Suppressor macrophage treated with lipopolysaccharide for 1 hour (primary cell): ENCODE measurements around the gene CREB3L4.
"Not testable (repeated sequence)": the region's sequence is repeated elsewhere in the genome, so short reads cannot be mapped to it uniquely, and the experiment has no call there.

Source experiments
- DNase-seq, 3 donors: peaks; one replicate each; pipeline ENCODE4 v3.0.0-alpha.2; 2020 to 2022

Gene CREB3L4

DNA sequence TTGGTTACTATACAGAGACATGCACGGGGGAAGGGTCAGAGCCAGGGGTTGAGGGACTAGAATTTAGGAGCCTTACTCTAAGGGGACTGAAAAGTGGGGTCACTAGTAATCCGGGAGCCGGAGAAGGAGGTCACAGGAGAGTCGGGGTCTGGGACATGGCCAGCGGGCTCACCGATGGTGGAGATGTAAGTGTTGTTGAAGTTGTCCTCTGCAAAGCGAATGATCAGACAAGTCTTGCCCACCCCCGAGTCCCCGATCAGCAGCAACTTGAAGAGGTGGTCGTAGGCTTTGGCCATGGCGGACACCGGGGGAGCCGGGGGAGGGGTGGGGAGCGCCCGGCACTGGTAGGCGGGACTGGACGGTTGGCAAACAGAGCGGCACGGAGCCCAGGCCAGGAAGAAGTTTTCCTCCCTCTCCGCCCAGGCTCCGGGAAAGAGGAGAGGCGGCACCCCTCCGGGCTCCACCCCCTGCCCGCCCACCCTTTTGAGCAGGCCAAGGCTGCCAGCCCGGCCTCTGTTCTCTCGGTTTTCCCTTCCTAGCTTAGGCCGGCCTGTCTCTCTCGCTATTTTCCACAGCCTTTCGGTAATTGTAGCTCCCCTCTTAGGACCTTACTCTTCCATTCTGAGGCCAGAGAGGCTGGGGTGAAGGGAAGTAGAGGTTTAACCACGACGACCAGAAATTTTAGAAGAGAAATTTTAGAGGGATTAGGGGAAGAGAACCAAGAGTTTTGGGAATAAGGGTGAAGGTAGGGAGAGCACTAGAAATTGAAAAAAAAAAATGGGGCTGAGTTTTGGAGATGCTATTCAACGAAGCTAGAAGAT, 18.4 kb downstream of the CREB3L4 start, which contains the start of gene RAB13:
TSS of gene RAB13 (minus strand) at position 399 of the 821 bp plus-strand sequence. CDS start at position 296, 103 bp downstream.
- peak; percentile 86 to 93 (median 88) for DNase-seq

DNA sequence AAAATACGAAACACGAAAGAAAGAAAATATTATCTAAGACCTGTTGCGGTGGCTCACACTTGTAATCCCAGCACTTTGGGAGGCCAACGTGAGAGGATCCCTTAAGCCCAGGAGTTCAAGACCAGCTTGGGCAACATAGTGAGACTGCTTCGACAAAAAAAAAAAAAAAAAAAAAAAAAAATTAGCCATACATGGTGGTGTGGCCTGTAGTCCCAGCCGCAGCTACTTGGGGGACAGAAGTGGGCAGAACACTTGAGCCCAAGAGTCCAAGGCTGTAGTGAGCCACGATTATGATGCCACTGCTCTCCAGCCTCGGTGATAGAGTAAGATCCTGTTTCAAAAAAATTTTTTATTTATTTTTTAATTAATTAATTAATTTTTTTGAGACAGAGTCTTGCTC, 19.9 kb downstream of the CREB3L4 start:
- no peak for DNase-seq

DNA sequence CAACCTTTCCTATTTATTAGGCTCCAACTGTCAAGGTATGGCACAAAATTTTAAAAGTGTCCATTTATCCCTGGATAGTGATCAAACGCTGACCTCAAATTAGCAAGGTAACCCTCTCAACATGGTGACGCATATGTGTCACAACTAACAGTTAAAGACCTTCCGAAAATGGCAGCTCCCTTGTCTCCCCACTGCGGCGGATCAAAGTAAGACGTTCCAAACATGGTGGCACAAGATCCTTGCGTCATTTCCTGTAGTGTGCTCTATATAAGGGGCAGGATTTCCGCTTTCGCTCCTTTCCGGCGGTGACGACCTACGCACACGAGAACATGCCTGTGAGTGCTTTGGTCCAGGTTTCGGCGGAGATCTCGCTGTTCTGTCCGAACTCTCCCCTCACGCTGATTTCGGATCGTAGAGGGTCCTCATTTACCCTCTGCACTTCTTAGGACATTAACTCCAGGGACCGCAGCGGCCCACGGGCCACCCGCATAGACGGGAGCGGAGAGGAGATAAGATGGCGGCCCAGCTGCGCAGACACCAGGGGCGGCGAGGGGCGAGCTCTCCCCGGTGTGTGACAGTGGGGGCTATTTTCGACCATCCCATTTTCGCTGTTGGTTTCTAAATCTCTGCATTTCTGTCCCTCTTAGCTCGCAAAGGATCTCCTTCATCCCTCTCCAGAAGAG, 22.9 kb downstream of the CREB3L4 start, which contains the start of gene RPS27:
TSS of gene RPS27 (plus strand) at position 295 of the 683 bp plus-strand sequence. CDS start at position 330, 35 bp downstream.
- DNase-seq: peak; percentile 95 to 99 (median 99)

DNA sequence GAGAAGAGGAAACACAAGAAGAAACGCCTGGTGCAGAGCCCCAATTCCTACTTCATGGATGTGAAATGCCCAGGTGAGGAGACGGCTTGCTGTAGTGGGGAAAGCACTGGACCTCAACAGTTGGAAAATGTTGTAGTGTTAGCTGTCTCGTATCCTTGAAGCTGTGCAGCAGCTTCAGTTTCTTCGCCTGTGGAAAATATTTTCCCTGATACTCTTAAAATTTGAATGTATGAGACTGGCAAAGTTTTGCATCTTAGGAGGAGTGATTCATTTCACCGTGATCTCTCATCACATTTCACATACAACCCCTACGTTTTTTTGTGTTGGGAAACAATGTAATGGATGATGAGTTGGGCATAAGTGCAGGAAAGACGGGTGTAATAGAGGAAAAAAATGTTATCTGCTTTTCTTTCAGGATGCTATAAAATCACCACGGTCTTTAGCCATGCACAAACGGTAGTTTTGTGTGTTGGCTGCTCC, 23.5 kb downstream of the CREB3L4 start:
- peak in 2 of 3 donors; percentile 44 to 67 for DNase-seq

DNA sequence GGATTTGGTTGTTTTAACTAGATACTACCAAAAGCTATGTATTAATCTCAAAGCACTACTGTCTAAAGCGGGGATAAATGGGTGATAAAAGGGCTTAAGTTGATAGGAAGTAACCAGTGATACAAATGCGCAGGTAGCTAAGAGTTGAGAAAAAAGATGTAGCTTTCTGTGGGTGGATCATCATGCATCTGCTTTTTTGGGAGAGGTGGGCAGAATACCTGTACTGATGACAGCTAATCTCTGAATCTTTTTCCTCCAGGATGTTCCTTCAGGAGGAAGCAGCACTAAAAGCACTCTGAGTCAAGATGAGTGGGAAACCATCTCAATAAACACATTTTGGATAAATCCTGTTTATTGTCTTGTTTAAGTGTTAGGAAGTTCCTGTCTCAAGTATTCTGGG, 24.1 kb downstream of the CREB3L4 start:
- no peak for DNase-seq

DNA sequence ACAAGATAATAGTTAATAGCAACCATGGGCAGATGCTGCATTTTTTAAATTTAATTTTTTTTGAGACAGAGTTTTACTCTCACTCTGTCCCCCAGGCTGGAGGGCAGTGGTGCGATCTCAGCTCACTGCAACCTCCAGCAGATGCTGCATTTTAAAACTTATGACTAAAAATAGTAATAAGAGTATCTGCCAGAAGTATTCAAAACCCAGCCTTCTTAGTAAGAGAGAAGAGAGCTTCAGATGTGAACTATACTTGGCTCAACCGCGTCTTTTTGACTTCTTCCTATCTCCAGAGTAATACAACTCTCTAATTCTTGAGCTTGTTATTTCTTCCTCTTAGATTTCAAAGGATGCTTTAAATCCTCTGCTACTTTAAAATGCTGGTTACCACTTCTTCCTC, 27.5 kb downstream of the CREB3L4 start:
- no peak for DNase-seq

DNA sequence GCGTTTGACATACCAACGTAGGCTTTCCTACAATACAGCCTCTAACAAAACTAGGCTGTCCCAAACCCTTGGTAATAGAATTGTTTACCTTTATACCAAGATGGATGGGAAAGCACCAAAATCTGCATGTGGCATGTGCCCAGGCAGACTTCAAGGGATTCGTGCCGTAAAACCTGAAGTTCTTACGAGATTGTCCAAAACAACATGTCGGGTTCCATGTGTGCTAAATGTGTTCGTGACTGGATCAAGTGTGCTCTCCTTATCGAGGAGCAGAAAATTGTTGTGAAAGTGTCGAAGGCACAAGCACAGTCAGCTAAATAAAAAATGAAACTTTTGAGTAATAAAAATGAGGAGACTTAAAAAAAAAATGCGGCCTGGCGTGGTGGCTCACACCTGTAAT, 27.9 kb downstream of the CREB3L4 start:
- DNase-seq: no peak

DNA sequence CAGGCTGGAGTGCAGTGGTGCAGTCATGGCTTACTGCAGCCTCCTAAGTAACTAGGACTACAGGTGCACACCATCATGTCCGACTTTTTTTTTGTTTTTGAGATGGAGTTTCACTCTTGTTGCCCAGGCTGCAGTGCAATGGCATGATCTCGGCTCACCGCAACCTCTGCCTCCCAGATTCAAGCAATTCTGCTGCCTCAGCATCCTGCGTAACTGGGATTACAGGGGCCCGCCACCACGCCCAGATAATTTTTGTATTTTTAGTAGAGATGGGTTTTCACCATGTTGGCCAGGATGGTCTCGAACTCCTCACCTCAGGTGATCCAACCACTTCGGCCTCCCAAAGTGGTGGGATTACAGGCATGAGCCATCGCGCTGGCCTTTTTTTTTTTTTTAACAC, 29.2 kb downstream of the CREB3L4 start:
- DNase-seq: not testable (repeated sequence)

DNA sequence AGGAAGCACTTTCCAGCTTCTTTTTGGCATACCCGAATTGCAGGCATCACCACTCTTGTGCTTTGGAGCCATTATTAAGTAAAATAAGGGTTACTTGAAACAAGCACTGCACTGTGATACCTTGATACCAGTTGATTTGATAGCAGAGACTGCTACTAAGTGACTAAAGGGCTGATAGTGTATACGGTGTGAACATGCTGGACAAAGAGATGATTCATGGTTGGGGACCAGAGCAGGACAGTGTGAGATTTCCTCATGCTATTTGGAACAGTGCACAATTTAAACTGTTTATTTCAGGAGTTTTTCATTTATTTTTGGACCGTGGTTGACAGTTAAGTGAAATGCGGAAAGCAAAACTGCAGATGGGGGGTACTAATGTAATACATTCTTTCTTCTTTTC, 32.7 kb downstream of the CREB3L4 start:
- no peak for DNase-seq

DNA sequence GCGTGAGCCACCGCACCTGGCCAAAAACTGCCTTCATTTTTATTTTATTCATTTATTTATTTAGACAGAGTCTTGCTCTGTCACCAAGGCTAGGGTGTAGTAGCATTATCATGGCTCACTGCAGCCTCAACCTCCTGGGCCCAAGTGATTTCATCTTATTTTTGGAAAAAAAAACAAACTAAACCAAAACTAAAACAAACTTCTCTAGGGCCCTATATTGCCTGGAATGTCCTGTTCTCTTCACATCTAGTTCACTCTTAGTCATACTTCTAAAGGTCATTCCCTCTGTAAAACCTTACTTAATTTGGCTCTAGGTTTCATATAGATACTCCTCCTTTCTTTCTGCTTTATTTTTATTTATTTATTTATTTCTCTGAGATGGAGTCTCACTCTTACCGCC, 38.4 kb downstream of the CREB3L4 start:
- peak in 1 of 3 donors; percentile 39 for DNase-seq

DNA sequence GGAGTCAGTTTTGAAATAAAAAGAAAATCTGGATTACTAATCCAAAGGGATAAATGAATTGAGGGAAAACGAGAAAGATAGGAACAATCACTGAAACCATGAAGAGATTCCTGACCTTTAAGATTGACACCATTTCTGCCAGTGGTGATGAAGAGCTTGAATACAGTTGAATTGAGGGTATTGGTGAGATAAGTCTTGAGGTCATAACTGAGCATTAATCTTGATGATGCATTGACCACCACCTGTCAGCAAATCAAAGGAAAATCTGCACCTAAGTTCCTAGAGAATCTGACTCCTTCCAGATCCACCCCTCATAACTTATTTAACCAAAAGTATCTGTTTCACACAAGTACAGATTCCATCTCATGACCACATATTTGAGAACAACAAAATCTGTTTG, 44.4 kb downstream of the CREB3L4 start:
- DNase-seq: no peak

DNA sequence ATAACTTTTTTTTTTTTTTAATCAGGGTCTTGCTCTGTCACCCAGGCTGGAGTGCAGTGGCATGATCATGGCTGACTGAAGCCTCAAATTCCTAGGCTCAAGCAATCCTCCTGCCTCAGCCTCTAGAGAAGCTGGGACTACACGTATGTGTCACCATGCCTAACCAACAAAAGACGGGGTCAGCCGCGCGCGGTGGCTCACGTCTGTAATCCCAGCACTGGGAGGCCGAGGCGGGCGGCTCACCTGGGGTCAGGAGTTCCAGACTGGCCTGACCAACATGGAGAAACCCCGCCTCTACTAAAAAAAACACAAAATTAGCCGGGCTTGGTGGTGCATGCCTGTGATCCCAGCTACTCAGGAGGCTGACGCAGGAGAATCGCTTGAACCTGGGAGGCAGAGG, 44.8 kb downstream of the CREB3L4 start:
- not testable (repeated sequence) for DNase-seq

DNA sequence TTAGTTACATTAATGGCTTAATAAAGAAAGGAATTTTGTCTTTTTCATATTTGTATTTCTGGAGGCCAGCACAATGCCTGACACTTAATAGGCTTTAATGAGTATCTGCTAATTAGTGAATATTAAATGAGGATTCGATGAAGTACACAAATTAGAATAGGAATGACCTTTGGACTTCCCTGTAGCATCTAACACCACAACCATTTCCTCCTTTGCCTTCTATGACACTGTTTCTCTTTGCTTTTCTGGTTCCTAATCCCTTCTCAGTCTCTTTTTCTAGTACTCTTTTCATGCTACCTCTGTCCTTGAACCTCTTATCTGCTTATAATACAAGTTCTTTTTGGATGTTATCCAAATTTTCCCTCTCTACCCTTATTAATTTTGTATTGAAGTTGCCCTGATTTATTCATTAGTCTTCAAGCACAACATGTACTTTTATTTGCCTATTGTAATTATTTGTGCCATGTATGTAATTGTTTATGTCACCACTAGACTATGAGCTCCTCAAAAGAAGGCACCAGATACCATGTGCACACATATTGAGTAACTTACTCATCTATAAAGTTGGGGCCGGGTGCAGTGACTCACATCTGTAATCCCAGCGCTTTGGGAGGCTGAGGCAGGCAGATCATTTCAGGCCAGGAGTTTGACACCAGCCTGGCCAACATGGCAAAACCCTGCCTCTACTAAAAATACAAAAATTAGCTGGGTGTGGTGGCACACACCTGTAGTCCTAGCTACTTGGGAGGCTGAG, 46.6 kb downstream of the CREB3L4 start:
- peak in 2 of 3 donors; percentile 15 to 29 for DNase-seq

DNA sequence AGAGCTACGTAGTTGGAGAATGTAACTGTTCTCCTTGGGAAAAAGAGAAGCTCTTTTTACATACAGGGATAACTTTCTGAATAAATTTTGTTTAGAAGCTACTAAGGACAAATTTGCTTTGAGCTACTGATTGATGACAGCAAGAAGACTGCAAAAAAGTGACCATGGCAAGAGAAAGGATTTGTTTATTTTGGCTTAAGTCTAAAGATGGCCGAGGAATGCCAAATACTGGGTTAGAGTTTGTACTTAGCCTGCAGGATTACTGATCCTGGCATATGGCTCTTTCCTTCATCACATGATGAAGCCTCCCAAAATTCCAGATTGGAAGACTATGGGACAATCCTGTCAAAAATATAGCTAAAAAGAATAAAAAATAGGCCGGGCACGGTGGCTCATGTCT, 51.6 kb downstream of the CREB3L4 start:
- DNase-seq: no peak

DNA sequence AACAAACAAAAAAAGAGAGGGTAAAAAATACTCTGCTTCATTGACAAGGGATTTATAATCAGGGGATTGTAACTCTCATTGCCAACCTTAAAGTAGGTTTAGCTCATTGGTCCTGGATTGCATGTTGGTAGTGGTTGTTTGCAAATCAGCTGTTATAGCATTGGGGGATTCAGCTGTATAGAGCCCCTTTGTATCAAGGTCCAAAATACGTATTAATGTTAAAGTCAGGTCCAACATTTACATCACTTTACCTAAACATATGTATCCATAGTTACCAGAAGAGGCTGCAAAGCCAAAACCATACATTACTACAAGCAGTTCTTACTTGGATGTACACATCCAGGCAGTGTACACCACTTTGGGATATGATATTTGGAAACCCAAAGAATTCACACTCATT, 52.2 kb downstream of the CREB3L4 start:
- DNase-seq: no peak
